Measurements from ENCODE around the gene CDK14.
A peak's percentile ranks its signal among the peaks of the same experiment; 100 is the strongest.

Gene CDK14

DNA sequence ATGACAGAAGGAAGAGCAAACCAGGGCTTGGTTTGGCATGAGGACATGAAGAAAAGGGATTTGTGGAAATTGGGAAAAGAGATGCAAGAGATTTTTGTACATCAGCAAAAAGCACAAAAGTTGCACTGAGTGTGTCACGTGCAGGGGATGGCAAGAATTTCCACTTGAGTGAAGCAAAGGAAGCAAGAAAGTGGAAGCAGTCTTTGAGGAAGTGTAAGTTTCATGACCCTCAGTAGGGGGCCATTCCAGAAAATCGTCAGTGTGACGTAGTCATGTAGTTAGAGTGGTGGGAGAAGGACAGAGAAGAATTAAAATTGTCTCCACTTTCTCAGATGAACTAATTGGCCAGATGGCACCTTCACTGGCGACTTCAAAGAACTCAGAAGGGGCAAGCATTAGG is 544.9 kb downstream of the CDK14 start:
- no peaks in the 10 kb centered on the region for H3K36me3 ChIP-seq (ENCODE audit: insufficient read depth, low read length)
- TF ChIP-seq POLR2AphosphoS5 (IDR thresholded peaks at IDR 0.05; ENCODE audit: borderline replicate concordance, low read depth, low read length) (no peak), FOXP2 (optimal IDR thresholded peaks at IDR 0.05; ENCODE audit: control extremely low read depth, extremely low read length, insufficient read depth) (no peak)
- H3K9me3 ChIP-seq (ENCODE audit: low read depth, low read length) = no peaks in the 10 kb centered on the region
- no peak overlapping the region for H3K4me3 ChIP-seq
- H3K9ac ChIP-seq (ENCODE audit: insufficient read length) = no peak overlapping the region
- no peak overlapping the region for H3K27ac ChIP-seq
- no peak for DNase-seq (ENCODE audit: low read depth, low spot score)

DNA sequence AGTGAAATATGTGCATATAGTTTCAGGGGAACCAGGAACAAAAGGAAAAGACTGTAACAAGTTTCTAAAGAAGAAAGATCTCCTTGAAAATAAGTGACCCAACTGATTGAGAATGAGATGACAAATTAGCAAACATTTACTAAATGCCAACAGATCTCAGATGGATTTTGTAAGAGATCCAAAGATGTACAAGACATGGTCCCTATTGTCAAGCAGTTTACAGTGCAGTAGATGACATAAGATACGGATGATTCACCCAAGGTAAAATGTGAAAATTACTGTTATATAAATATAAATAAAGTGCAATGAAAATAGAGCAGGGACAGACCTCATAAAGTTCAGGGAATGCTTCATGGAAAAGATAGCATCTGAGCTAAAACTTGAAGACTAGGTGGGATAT is 546.6 kb downstream of the CDK14 start:
- Histone ChIP-seq H3K9ac (ENCODE audit: insufficient read length) (no peak overlapping the region), H3K4me3 (no peak overlapping the region), H3K27ac (no peak overlapping the region), H3K36me3 (ENCODE audit: insufficient read depth, low read length) (no peaks in the 10 kb centered on the region), H3K9me3 (ENCODE audit: low read depth, low read length) (no peaks in the 10 kb centered on the region)
- TF ChIP-seq POLR2AphosphoS5 (IDR thresholded peaks at IDR 0.05; ENCODE audit: borderline replicate concordance, low read depth, low read length) (no peak), FOXP2 (optimal IDR thresholded peaks at IDR 0.05; ENCODE audit: control extremely low read depth, extremely low read length, insufficient read depth) (no peak), EZH2 (IDR thresholded peaks at IDR 0.05) (no peak)
- no peak for DNase-seq (ENCODE audit: low read depth, low spot score)

GRCh38 chr7:91149341-91150246 is 553.5 kb downstream of the CDK14 start:
- TF ChIP-seq FOXP2 (optimal IDR thresholded peaks at IDR 0.05; ENCODE audit: control extremely low read depth, extremely low read length, insufficient read depth) (no peak), EZH2 (IDR thresholded peaks at IDR 0.05) (no peak), POLR2AphosphoS5 (IDR thresholded peaks at IDR 0.05; ENCODE audit: borderline replicate concordance, low read depth, low read length) (no peak)
- H3K9me3 ChIP-seq (ENCODE audit: low read depth, low read length) = no peaks in the 10 kb centered on the region
- peak overlapping the region; percentile 61 for H3K27ac ChIP-seq
- H3K9ac ChIP-seq (ENCODE audit: insufficient read length) = no peak overlapping the region
- DNase-seq (ENCODE audit: low read depth, low spot score) = no peak
- H3K36me3 ChIP-seq (ENCODE audit: insufficient read depth, low read length) = no peaks in the 10 kb centered on the region
- H3K4me3 ChIP-seq = peak overlapping the region; percentile 6; the same call in 1 of the 2 replicates

- no peak for DNase-seq (ENCODE audit: low read depth, low spot score)
- Histone ChIP-seq H3K9me3 (ENCODE audit: low read depth, low read length) (no peaks in the 10 kb centered on the region), H3K4me3 (no peak overlapping the region), H3K9ac (ENCODE audit: insufficient read length) (no peak overlapping the region), H3K27ac (no peak overlapping the region), H3K36me3 (ENCODE audit: insufficient read depth, low read length) (no peaks in the 10 kb centered on the region)
- TF ChIP-seq POLR2AphosphoS5 (IDR thresholded peaks at IDR 0.05; ENCODE audit: borderline replicate concordance, low read depth, low read length) (no peak), EZH2 (IDR thresholded peaks at IDR 0.05) (no peak), FOXP2 (optimal IDR thresholded peaks at IDR 0.05; ENCODE audit: control extremely low read depth, extremely low read length, insufficient read depth) (no peak)
Observed at GRCh38 chr7:91151916-91152315, 555.8 kb downstream of the CDK14 start.

GRCh38 chr7:91156316-91157185 is 560.4 kb downstream of the CDK14 start:
- Histone ChIP-seq H3K9ac (ENCODE audit: insufficient read length) (no peak overlapping the region), H3K36me3 (ENCODE audit: insufficient read depth, low read length) (no peaks in the 10 kb centered on the region), H3K27ac (no peak overlapping the region), H3K4me3 (no peak overlapping the region), H3K9me3 (ENCODE audit: low read depth, low read length) (no peaks in the 10 kb centered on the region)
- TF ChIP-seq EZH2 (IDR thresholded peaks at IDR 0.05) (no peak), POLR2AphosphoS5 (IDR thresholded peaks at IDR 0.05; ENCODE audit: borderline replicate concordance, low read depth, low read length) (no peak), FOXP2 (optimal IDR thresholded peaks at IDR 0.05; ENCODE audit: control extremely low read depth, extremely low read length, insufficient read depth) (no peak)
- DNase-seq (ENCODE audit: low read depth, low spot score) = no peak

- Histone ChIP-seq H3K27ac (no peak overlapping the region), H3K4me3 (no peak overlapping the region), H3K9me3 (ENCODE audit: low read depth, low read length) (no peaks in the 10 kb centered on the region), H3K9ac (ENCODE audit: insufficient read length) (no peak overlapping the region), H3K36me3 (ENCODE audit: insufficient read depth, low read length) (no peaks in the 10 kb centered on the region)
- DNase-seq (ENCODE audit: low read depth, low spot score) = no peak
- no peak for TF ChIP-seq FOXP2 (optimal IDR thresholded peaks at IDR 0.05; ENCODE audit: control extremely low read depth, extremely low read length, insufficient read depth)
- TF ChIP-seq POLR2AphosphoS5 (IDR thresholded peaks at IDR 0.05; ENCODE audit: borderline replicate concordance, low read depth, low read length) = no peak
- no peak for TF ChIP-seq EZH2 (IDR thresholded peaks at IDR 0.05)
Observed at GRCh38 chr7:91157579-91158320, 561.6 kb downstream of the CDK14 start.

DNA sequence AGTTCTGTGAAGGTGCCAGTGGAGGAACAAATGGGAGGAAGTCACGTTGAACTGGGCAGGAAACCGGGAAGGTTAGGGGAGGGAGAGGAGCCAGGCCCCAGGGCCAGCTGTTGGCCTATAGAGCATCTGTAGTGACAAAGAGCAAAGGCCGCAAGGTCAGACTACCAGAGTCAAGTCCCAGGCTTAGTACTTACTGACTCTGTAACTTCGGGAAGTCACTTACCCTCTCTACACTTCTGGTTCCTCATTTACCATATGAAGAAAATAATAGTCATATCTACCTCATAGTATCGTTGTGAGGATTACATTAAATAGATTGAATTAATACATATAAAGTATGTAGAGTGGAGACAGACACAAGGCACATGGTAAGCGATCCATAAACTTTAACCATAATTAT is 566.3 kb downstream of the CDK14 start:
- Histone ChIP-seq H3K36me3 (ENCODE audit: insufficient read depth, low read length) (no peaks in the 10 kb centered on the region), H3K27ac (no peak overlapping the region), H3K9ac (ENCODE audit: insufficient read length) (no peak overlapping the region), H3K9me3 (ENCODE audit: low read depth, low read length) (no peaks in the 10 kb centered on the region), H3K4me3 (no peak overlapping the region)
- no peak for DNase-seq (ENCODE audit: low read depth, low spot score)
- TF ChIP-seq POLR2AphosphoS5 (IDR thresholded peaks at IDR 0.05; ENCODE audit: borderline replicate concordance, low read depth, low read length) (no peak), FOXP2 (optimal IDR thresholded peaks at IDR 0.05; ENCODE audit: control extremely low read depth, extremely low read length, insufficient read depth) (no peak), EZH2 (IDR thresholded peaks at IDR 0.05) (no peak)

Data from SK-N-MC (cell line).